Natural killer cell (primary cell): Measurements from ENCODE around the gene PREX1. TPM values are rescaled to one million over a fixed set of nuclear protein-coding genes. Genes with fewer than 3 reads are reported as not detected.

Source experiments
- ATAC-seq, 3 donors: fragments of 150-1000 bp in 2 of 3; fragments of 200-7000 bp in 1 of 3; cut with Tn5 transposase; 1 replicate in 1 of 3; 2 replicates in 2 of 3; pipeline ENCODE4 v1.10.0; 2021; ENCODE audit warnings: mild to moderate bottlenecking in 2 of 3, moderate library complexity in 2 of 3
- DNase-seq, 2 donors: peaks; one replicate each; pipeline versions ENCODE4 v3.0.0 to v3.0.0-alpha.2; 2013 to 2021; ENCODE audit warnings: mixed read lengths in 1 of 2
- H3K27ac ChIP-seq: one replicate; pipeline ENCODE4 v1.5.1; 2013; ENCODE audit warnings: mild to moderate bottlenecking, low read length
- H3K27me3 ChIP-seq: one replicate; pipeline ENCODE4 v1.6.1; 2013; ENCODE audit warnings: low read length; ENCODE audit not compliant: control insufficient read depth, insufficient read depth
- H3K36me3 ChIP-seq: one replicate; pipeline ENCODE4 v1.6.1; 2013; ENCODE audit warnings: low read length; ENCODE audit not compliant: control insufficient read depth, insufficient read depth
- H3K4me1 ChIP-seq: one replicate; pipeline ENCODE4 v1.6.1; 2013; ENCODE audit warnings: low read length; ENCODE audit not compliant: control insufficient read depth, insufficient read depth
- H3K4me3 ChIP-seq: one replicate; pipeline ENCODE4 v1.5.1; 2013; ENCODE audit warnings: low read length
- H3K9me3 ChIP-seq: one replicate; pipeline ENCODE4 v1.6.1; 2013; ENCODE audit warnings: low read length; ENCODE audit not compliant: control insufficient read depth, insufficient read depth
- H3K27ac Mint-ChIP-seq, 2 donors: one replicate each; pipeline ENCODE4 v1.8.0; 2022; ENCODE audit warnings: mild to moderate bottlenecking in 2 of 2, mixed read lengths in 2 of 2, moderate library complexity in 1 of 2
- H3K27me3 Mint-ChIP-seq, 2 donors: one replicate each; pipeline ENCODE4 v1.8.0; 2022; ENCODE audit warnings: low read depth in 2 of 2, mixed read lengths in 2 of 2
- H3K36me3 Mint-ChIP-seq: one replicate; pipeline ENCODE4 v1.8.0; 2022; ENCODE audit warnings: mixed read lengths
- H3K4me1 Mint-ChIP-seq, 2 donors: one replicate each; pipeline ENCODE4 v1.8.0; 2022; ENCODE audit warnings: mixed read lengths in 2 of 2
- H3K4me3 Mint-ChIP-seq: one replicate; pipeline ENCODE4 v1.8.0; 2022; ENCODE audit warnings: mild to moderate bottlenecking, moderate library complexity, mixed read lengths
- H3K9me3 Mint-ChIP-seq, 2 donors: one replicate each; pipeline ENCODE4 v1.8.0; 2022; ENCODE audit warnings: mixed read lengths in 2 of 2
- WGBS: methylation state at CpG from one replicate; pipeline ENCODE4 v1.1.7; 2013; ENCODE audit warnings: missing lambda C conversion rate; ENCODE audit not compliant: insufficient coverage; 5-methylcytosine and 5-hydroxymethylcytosine counted together
- intact Hi-C: fragments of 100-400 bp; cut with micrococcal nuclease; formaldehyde crosslinking; loops from one replicate; pipeline ENCODE4 v1.14.2; 2022
- total RNA-seq, 4 donors: library from RNA; stranded (reverse); fragments of 120-200 nt in 1 of 4; gene quantifications; one replicate each; pipeline versions ENCODE4 v1.2.3 to v1.2.4, GENCODE V29; 2013 to 2022
- TF ChIP-seq, protein P1 (sequence below): fragments of 200-600 bp; IDR thresholded peaks from one replicate; pipeline ENCODE4 v1.8.0; 2022; ENCODE audit warnings: antibody characterized with exemption

PREX1 gene
- total RNA-seq, 3 donors from 2014 or later (not counting 1 experiment from before 2014, with no cell fraction given): 382 to 392 (median 389) TPM

GRCh38 chr20:48723308-48724264, 104.2 kb downstream of the PREX1 start:
- Histone ChIP-seq H3K9me3 (no peaks in the 10 kb centered on the region), H3K4me1 (peaks cover 93% of the 10 kb centered on the region), H3K4me3 (no peak overlapping the region), H3K36me3 (peaks cover 44% of the 10 kb centered on the region), H3K27me3 (no peaks in the 10 kb centered on the region), H3K27ac (peak overlapping the region; percentile 74)
- DNase-seq: no peak
- Mint-ChIP-seq H3K27ac (peak overlapping the region; percentile 91 to 95), H3K36me3 (peaks cover 7% of the 10 kb centered on the region), H3K27me3 (no peaks in the 10 kb centered on the region), H3K4me1 (peaks cover 92 to 99% of the 10 kb centered on the region in 2 donors), H3K9me3 (no peaks in the 10 kb centered on the region), H3K4me3 (peak overlapping the region; percentile 70)
- peak in 1 of 3 donors; percentile 33 for ATAC-seq
- TF ChIP-seq, protein P1, sequence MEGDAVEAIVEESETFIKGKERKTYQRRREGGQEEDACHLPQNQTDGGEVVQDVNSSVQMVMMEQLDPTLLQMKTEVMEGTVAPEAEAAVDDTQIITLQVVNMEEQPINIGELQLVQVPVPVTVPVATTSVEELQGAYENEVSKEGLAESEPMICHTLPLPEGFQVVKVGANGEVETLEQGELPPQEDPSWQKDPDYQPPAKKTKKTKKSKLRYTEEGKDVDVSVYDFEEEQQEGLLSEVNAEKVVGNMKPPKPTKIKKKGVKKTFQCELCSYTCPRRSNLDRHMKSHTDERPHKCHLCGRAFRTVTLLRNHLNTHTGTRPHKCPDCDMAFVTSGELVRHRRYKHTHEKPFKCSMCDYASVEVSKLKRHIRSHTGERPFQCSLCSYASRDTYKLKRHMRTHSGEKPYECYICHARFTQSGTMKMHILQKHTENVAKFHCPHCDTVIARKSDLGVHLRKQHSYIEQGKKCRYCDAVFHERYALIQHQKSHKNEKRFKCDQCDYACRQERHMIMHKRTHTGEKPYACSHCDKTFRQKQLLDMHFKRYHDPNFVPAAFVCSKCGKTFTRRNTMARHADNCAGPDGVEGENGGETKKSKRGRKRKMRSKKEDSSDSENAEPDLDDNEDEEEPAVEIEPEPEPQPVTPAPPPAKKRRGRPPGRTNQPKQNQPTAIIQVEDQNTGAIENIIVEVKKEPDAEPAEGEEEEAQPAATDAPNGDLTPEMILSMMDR: no peak
- WGBS: 34% methylated on average over 29 of the region's 29 CpGs
- intact Hi-C loops: loop anchor here (1.0 to 2.0 kb wide), 2 partner anchors 8 to 101 kb away; no protein-coding TSS in a partner anchor

GRCh38 chr20:48722737-48723191, 105.0 kb downstream of the PREX1 start:
- Histone ChIP-seq H3K4me1 (peaks cover 90% of the 10 kb centered on the region), H3K27ac (peak overlapping the region; percentile 74), H3K36me3 (peaks cover 39% of the 10 kb centered on the region), H3K9me3 (no peaks in the 10 kb centered on the region), H3K4me3 (no peak overlapping the region), H3K27me3 (no peaks in the 10 kb centered on the region)
- DNase-seq: peak; percentile 23 to 59
- Mint-ChIP-seq H3K4me3 (peak overlapping the region; percentile 70), H3K27ac (peak overlapping the region; percentile 91 to 95), H3K27me3 (no peaks in the 10 kb centered on the region), H3K9me3 (no peaks in the 10 kb centered on the region), H3K36me3 (peaks cover 7% of the 10 kb centered on the region), H3K4me1 (peaks cover 92 to 99% of the 10 kb centered on the region in 2 donors)
- ATAC-seq: peak; percentile 33 to 60 (median 35)
- TF ChIP-seq, protein P1: no peak
- WGBS: 25% methylated on average over 8 of the region's 8 CpGs
- intact Hi-C loops: loop anchor here (1.0 to 2.0 kb wide), 3 partner anchors 7 to 102 kb away; no protein-coding TSS in a partner anchor

DNA sequence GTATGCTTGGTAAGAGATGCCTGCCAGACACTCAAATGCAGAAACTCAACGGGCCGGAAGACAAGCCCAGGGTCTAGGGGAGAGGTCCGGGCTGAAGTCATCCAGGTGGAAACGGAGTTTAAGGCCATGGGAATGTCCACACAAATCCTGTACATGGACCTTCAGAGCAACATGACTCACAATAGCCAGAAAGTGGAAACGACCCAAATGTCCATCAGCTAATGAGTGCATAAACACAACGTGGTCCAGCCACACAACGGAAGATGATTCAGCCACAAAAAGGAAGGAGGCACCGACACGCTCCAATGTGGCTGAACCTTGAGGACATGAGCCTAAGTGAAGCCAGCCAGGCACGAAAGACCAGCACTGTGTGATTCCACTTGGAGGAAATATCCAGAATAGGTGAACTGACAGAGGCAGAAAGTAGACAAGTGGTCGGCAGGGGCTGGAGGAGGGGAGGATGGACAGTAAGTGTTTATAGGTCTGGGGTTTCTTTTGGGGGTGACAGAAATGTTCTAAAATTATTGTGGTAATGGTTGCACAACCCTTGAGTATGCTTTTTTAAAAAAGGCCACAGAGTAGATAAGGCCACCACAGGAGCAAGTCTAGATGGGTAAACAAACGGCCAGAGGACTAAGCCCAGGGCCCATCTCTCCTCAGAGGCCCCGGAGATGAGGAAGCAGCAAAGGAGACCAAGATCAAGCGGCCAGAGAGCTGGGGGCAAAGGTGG, 105.6 kb downstream of the PREX1 start:
- Mint-ChIP-seq H3K9me3 (no peaks in the 10 kb centered on the region), H3K27me3 (no peaks in the 10 kb centered on the region), H3K4me1 (peaks cover 92 to 99% of the 10 kb centered on the region in 2 donors), H3K36me3 (peaks cover 7% of the 10 kb centered on the region), H3K4me3 (peak overlapping the region; percentile 70), H3K27ac (peak overlapping the region; percentile 91 to 95)
- intact Hi-C loops: loop anchor here (1.0 to 2.0 kb wide), 2 partner anchors 14 to 103 kb away; no protein-coding TSS in a partner anchor
- 16% methylated on average over 14 of the region's 14 CpGs for WGBS
- DNase-seq: peak; percentile 16 to 48
- Histone ChIP-seq H3K27me3 (no peaks in the 10 kb centered on the region), H3K4me3 (no peak overlapping the region), H3K4me1 (peaks cover 90% of the 10 kb centered on the region), H3K27ac (peak overlapping the region; percentile 74), H3K9me3 (no peaks in the 10 kb centered on the region), H3K36me3 (peaks cover 36% of the 10 kb centered on the region)
- TF ChIP-seq, protein P1: no peak
- peak; percentile 14 to 67 (median 27) for ATAC-seq
